NCI-H345 treated with DMSO at 0.1 percent for 48 hours (cell line): ENCODE data around the gene CDH16.
"Not testable (repeated sequence)": the region's sequence is repeated elsewhere in the genome, so short reads cannot be mapped to it uniquely, and the experiment has no call there.

Experiments
- DNase-seq: peaks from one replicate; lab custom pipeline; 2025; ENCODE audit not compliant: unreplicated experiment; lab: John Stamatoyannopoulos, UW

CDH16 gene

GRCh38 chr16:66948134-66948836 lies 29.6 kb upstream of the CDH16 start:
- DNase-seq, result no peak

GRCh38 chr16:66947302-66948065 lies 28.8 kb upstream of the CDH16 start:
- DNase-seq, result peak; percentile 53

DNA sequence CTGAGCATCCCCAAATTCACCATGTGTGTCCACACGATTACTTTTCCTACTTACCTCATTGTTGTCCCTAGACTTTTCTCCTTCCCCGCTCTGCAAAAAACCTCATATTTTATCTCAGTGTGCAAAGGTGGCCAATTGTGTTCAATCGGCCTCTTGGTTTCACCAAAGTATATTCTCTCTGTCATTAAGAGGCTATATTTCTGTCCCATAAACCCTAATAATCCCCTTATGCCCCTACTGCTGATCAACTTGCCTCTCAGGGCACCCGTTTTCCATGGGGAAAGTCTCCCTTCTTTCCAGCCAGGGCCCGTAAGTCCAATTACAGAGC lies 28.3 kb upstream of the CDH16 start:
- no peak for DNase-seq

GRCh38 chr16:66946541-66946940 lies 27.9 kb upstream of the CDH16 start:
- DNase-seq, result no peak

DNA sequence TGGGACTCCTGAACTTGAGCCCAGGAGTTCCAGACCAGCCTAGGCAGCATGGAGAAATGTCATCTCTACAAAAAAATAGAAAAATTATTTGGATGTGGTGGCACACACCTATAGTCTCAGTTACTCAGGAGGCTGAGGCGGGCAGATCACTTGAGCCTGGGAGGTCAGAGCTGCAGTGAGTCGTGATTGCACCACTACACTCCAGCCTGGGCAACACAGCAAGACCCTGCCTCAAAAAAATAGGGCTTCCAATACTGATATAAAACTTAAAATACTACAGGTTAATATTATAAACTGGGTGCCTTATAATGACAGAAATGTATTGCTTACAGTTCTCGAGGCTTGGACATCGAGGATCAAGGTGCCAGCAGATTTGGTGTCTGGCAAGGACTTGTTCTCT lies 27.3 kb upstream of the CDH16 start:
- DNase-seq, result no peak

DNA sequence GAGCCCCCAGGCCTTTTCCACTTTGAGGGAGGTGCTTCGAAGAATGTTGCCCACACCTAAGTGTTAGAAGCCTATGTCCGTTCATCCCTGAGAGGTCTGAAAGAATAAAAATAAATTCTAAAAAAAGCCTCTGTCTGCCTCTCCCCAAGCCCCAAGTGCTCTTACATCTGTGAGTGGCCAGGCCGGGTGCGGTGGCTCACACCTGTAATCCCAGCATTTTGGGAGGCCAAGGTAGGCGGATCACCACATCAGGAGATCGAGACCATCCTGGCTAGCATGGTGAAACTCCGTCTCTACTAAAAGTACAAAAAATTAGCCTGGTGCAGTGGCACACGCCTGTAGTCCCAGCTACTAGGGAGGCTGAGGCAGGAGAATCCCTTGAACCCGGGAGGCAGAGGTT lies 26.3 kb upstream of the CDH16 start:
- DNase-seq, result not testable (repeated sequence)

DNA sequence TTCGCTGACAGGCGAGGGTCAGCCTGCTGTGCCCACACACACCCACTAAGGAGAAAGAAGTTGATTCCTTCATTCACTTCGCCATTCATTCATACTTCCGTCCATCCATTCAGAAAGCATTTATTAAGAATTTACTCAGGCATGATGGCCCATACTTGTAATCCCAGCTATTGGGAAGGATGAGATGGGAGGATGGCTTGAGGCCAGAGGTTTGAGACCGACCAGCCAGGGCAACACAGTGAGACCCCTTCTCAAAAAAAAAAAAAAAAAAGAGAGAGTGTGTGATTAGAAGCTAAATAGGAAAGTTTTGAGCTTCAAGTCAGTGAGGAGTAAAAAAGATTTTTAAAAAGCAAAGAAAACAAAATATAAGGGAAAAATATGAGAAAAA lies 25.4 kb upstream of the CDH16 start:
- DNase-seq, result no peak

GRCh38 chr16:66943426-66944053 lies 24.9 kb upstream of the CDH16 start:
- DNase-seq, result no peak

DNA sequence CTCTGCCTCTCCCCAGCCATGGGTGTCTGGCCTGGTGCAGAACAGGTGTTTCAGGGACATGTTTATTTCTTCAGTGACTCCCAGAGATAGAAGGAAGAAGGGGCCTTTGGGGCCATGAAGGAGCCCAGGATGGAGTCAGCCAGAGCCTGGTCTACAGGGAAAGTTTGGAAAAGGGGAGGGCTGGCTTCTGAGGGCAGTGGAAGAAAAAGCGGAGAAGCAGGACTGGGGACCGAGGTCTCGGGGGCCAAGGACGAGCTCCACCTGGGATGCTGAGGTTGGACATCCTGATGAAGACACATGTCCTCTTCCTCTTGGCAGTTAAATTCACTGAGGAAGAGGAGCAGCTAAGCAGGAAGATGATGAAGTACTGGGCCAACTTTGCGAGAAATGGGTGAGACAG lies 24.3 kb upstream of the CDH16 start:
- no peak for DNase-seq

DNA sequence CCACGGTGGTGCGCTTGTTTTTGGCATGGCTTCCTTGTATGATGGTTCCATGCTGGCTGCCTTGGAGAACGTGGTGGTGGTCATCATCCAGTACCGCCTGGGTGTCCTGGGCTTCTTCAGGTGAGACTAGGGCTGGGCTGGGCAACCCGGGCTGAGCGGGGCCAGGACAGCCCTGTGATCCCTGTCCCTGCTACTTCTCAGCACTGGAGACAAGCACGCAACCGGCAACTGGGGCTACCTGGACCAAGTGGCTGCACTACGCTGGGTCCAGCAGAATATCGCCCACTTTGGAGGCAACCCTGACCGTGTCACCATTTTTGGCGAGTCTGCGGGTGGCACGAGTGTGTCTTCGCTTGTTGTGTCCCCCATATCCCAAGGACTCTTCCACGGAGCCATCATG lies 21.6 kb upstream of the CDH16 start:
- DNase-seq, result no peak

DNA sequence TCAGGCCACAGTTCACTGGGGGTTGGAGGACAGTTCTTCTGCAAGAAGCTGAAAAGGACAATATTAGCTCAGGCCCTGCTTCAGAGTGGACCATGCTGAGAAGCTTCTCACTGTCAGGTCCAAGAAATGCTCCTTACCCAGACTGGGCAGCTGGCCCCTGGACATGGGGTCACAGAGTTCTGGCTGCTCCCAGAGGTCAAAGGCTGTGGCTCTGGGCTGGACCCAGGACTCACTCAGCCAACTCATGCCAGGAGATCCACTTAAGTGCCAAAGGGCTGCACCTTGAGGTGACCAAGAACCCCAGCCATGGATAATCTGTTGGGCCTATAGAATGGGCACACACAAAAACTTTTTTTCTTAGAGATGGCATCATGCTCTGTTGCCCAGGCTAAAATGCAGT lies 20.7 kb upstream of the CDH16 start:
- DNase-seq, result no peak

- no peak for DNase-seq
Observed at GRCh38 chr16:66937725-66938337, 19.1 kb upstream of the CDH16 start.

- no peak for DNase-seq
Observed at GRCh38 chr16:66936889-66937554, 18.3 kb upstream of the CDH16 start.

DNA sequence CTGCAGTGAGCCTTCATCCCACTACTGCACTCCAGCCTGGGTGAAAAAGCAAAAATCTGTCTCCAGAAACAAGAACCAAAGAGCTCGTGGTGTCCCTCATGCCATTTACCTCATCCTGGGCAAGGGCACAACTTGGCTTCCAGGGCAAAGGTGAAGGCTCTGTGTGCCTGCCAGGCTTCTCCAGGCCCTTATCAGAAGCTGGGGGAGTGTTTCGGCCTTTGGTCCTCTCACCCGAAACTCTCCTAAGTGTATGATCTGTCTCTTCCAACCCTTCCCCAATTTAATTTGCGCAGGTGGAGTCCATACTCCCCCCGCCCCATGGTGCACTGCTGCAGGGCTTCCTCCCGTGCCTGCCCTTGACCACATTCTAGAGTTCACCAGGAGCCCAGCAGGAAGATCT lies 17.8 kb upstream of the CDH16 start:
- no peak for DNase-seq

DNA sequence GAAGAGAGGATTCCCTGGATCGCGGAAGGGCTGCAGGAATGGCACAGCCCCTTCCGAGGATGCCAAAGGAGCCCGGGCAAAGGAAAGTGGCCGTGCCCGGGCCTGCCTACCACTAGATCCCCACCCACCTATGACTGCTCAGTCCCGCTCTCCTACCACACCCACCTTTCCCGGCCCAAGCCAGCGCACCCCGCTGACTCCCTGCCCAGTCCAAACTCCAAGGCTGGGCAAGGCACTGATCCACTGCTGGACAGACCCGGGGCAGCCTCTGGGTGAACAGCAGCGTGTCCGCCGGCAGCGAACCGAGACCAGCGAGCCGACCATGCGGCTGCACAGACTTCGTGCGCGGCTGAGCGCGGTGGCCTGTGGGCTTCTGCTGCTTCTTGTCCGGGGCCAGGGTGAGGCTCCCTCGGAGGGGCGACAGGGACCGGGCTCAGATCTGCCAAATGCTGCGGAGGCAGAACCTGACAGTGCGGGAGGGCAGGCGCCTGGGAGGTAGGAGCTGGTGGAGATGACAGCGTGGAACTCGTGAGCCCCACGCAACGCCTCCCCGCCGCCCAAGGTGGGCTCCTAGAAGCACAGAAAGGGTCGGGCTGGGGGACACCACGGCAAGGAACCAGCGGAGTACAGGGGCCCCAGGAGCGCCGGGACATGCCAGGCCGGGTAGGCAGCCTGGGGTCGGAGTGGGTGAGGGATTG lies 16.8 kb upstream of the CDH16 start, which contains the start of gene CES2:
CES2 (plus strand) TSS at position 203 of the 698 bp plus-strand sequence; CDS start at position 323, 120 bp downstream.
- no peak for DNase-seq

DNA sequence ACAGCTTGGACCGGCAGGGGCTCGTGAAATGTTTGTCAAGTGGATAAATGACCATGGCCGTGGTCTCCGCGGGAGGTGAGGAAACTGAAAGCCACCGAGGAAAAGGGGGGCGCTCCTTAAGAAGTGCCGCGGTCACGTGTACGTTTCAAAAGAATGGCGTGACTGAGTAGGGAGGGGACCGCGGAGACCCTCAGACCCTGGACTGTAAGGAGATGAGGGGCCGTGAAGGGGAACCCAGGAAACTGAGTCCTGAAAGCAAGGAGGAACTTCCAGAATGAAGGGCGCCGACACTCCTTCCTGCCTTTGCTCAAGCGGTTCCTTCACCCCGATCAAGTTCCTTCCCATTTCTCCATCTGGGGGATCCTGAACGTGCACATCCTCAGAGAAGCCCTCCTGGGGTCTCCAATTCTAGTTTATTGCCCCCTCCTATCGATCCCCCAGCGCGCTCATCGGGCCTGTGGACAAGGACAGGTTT lies 16.2 kb upstream of the CDH16 start:
- not testable (repeated sequence) for DNase-seq

- DNase-seq, result peak; percentile 26
Observed at GRCh38 chr16:66934138-66934838, 15.6 kb upstream of the CDH16 start, which contains the start of gene CIAO2B. TSS of gene CIAO2B (minus strand) at chr16:66934402. CDS start at chr16:66934364, 38 bp downstream.

GRCh38 chr16:66933776-66934137 lies 15.1 kb upstream of the CDH16 start:
- DNase-seq, result no peak

DNA sequence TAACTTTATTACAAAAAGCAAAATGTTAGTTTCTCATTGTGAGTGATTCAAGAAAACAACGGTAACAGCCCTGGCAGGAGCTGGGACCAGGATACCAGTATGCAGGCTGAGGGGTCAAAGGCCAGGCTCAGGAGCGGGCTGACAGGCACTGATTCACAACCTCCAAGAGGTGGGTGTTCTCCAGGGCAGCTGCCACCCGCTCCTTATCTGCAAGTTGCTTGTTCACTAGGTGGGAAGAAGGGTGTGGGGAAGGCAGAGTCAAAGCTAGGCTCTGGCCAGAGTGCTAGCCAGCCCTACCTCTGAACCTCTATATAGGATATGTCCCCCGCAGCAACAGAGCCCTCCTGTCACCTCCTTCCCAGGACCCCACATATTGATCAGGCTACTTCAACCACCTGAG lies 13.4 kb upstream of the CDH16 start:
- DNase-seq, result no peak

- DNase-seq, result no peak
Observed at GRCh38 chr16:66931665-66932064, 13.0 kb upstream of the CDH16 start.
